Activated naive CD4-positive, alpha-beta T cell treated with anti-CD3 and anti-CD28 coated beads, Interleukin-2, amount 50 U/mL, for 24 hours (primary cell): ENCODE data around the gene OAS1.

Experiments
- H3K27ac Mint-ChIP-seq: one replicate; pipeline ENCODE4 v1.8.0; 2021; ENCODE audit warnings: mild to moderate bottlenecking, mixed read lengths
- H3K27me3 Mint-ChIP-seq: one replicate; pipeline ENCODE4 v1.8.0; 2021; ENCODE audit warnings: mixed read lengths
- H3K36me3 Mint-ChIP-seq: one replicate; pipeline ENCODE4 v1.8.0; 2021; ENCODE audit warnings: mixed read lengths
- H3K4me1 Mint-ChIP-seq: one replicate; pipeline ENCODE4 v1.8.0; 2021; ENCODE audit warnings: mixed read lengths
- H3K4me3 Mint-ChIP-seq: one replicate; pipeline ENCODE4 v1.8.0; 2021; ENCODE audit warnings: mild to moderate bottlenecking, mixed read lengths
- H3K9me3 Mint-ChIP-seq: one replicate; pipeline ENCODE4 v1.8.0; 2021; ENCODE audit warnings: mixed read lengths

Gene OAS1

GRCh38 chr12:112906712-112907414 is at the start of gene OAS1:
Gene OAS1, plus strand, starts transcription at chr12:112906962. Its CDS starts 78 bp downstream, at chr12:112907040.
- H3K4me3 Mint-ChIP-seq, result peak within 1 kb of the TSS; percentile 95
- peaks cover 96% of the 10 kb centered on the region for H3K4me1 Mint-ChIP-seq
- no peaks in the 10 kb centered on the region for H3K27me3 Mint-ChIP-seq
- H3K27ac Mint-ChIP-seq, result peak within 1 kb of the TSS; percentile 95
- H3K36me3 Mint-ChIP-seq, result peaks cover 11% of the 10 kb centered on the region
- no peaks in the 10 kb centered on the region for H3K9me3 Mint-ChIP-seq

GRCh38 chr12:112859291-112859690 is 47.5 kb upstream of the OAS1 start:
- no peak overlapping the region for H3K4me3 Mint-ChIP-seq
- H3K27ac Mint-ChIP-seq, result no peak overlapping the region
- no peaks in the 10 kb centered on the region for H3K4me1 Mint-ChIP-seq
- H3K9me3 Mint-ChIP-seq, result no peaks in the 10 kb centered on the region
- H3K27me3 Mint-ChIP-seq, result peaks cover 16% of the 10 kb centered on the region
- no peaks in the 10 kb centered on the region for H3K36me3 Mint-ChIP-seq

GRCh38 chr12:112860181-112860580 is 46.6 kb upstream of the OAS1 start:
- Mint-ChIP-seq H3K4me1 (no peaks in the 10 kb centered on the region), H3K9me3 (no peaks in the 10 kb centered on the region), H3K36me3 (no peaks in the 10 kb centered on the region), H3K4me3 (no peak overlapping the region), H3K27me3 (peaks cover 22% of the 10 kb centered on the region), H3K27ac (no peak overlapping the region)

GRCh38 chr12:112861284-112861683 is 45.5 kb upstream of the OAS1 start:
- Mint-ChIP-seq H3K4me3 (no peak overlapping the region), H3K4me1 (no peaks in the 10 kb centered on the region), H3K9me3 (no peaks in the 10 kb centered on the region), H3K27me3 (peaks cover 22% of the 10 kb centered on the region), H3K27ac (no peak overlapping the region), H3K36me3 (no peaks in the 10 kb centered on the region)

- H3K9me3 Mint-ChIP-seq, result no peaks in the 10 kb centered on the region
- no peaks in the 10 kb centered on the region for H3K4me1 Mint-ChIP-seq
- H3K27ac Mint-ChIP-seq, result no peak overlapping the region
- no peaks in the 10 kb centered on the region for H3K36me3 Mint-ChIP-seq
- peaks cover 25% of the 10 kb centered on the region for H3K27me3 Mint-ChIP-seq
- H3K4me3 Mint-ChIP-seq, result no peak overlapping the region
Measured at GRCh38 chr12:112862636-112863290, 44.0 kb upstream of the OAS1 start.

- Mint-ChIP-seq H3K4me1 (no peaks in the 10 kb centered on the region), H3K27me3 (peaks cover 28% of the 10 kb centered on the region), H3K27ac (no peak overlapping the region), H3K36me3 (no peaks in the 10 kb centered on the region), H3K4me3 (no peak overlapping the region), H3K9me3 (no peaks in the 10 kb centered on the region)
Measured at GRCh38 chr12:112868459-112869041, 38.2 kb upstream of the OAS1 start.

- Mint-ChIP-seq H3K27ac (no peak overlapping the region), H3K4me1 (no peaks in the 10 kb centered on the region), H3K36me3 (no peaks in the 10 kb centered on the region), H3K27me3 (peaks cover 27% of the 10 kb centered on the region), H3K9me3 (no peaks in the 10 kb centered on the region), H3K4me3 (no peak overlapping the region)
Measured at GRCh38 chr12:112869091-112869490, 37.7 kb upstream of the OAS1 start.

- H3K36me3 Mint-ChIP-seq, result no peaks in the 10 kb centered on the region
- no peak overlapping the region for H3K4me3 Mint-ChIP-seq
- no peaks in the 10 kb centered on the region for H3K4me1 Mint-ChIP-seq
- H3K27ac Mint-ChIP-seq, result no peak overlapping the region
- peaks cover 23% of the 10 kb centered on the region for H3K27me3 Mint-ChIP-seq
- H3K9me3 Mint-ChIP-seq, result no peaks in the 10 kb centered on the region
Measured at GRCh38 chr12:112869778-112870177, 37.0 kb upstream of the OAS1 start.

- no peaks in the 10 kb centered on the region for H3K9me3 Mint-ChIP-seq
- no peaks in the 10 kb centered on the region for H3K36me3 Mint-ChIP-seq
- H3K4me1 Mint-ChIP-seq, result no peaks in the 10 kb centered on the region
- no peak overlapping the region for H3K4me3 Mint-ChIP-seq
- H3K27ac Mint-ChIP-seq, result no peak overlapping the region
- peaks cover 20% of the 10 kb centered on the region for H3K27me3 Mint-ChIP-seq
Measured at GRCh38 chr12:112870267-112870980, 36.3 kb upstream of the OAS1 start.

GRCh38 chr12:112875608-112876007 is 31.2 kb upstream of the OAS1 start:
- Mint-ChIP-seq H3K4me3 (no peak overlapping the region), H3K27me3 (peaks cover 30% of the 10 kb centered on the region), H3K27ac (no peak overlapping the region), H3K36me3 (no peaks in the 10 kb centered on the region), H3K9me3 (no peaks in the 10 kb centered on the region), H3K4me1 (no peaks in the 10 kb centered on the region)

- H3K27me3 Mint-ChIP-seq, result peaks cover 26% of the 10 kb centered on the region
- no peak overlapping the region for H3K27ac Mint-ChIP-seq
- H3K4me3 Mint-ChIP-seq, result no peak overlapping the region
- H3K9me3 Mint-ChIP-seq, result no peaks in the 10 kb centered on the region
- no peaks in the 10 kb centered on the region for H3K36me3 Mint-ChIP-seq
- no peaks in the 10 kb centered on the region for H3K4me1 Mint-ChIP-seq
Measured at GRCh38 chr12:112876506-112876905, 30.3 kb upstream of the OAS1 start.

- no peak overlapping the region for H3K27ac Mint-ChIP-seq
- H3K27me3 Mint-ChIP-seq, result peaks cover 26% of the 10 kb centered on the region
- H3K4me3 Mint-ChIP-seq, result no peak overlapping the region
- H3K4me1 Mint-ChIP-seq, result no peaks in the 10 kb centered on the region
- H3K9me3 Mint-ChIP-seq, result no peaks in the 10 kb centered on the region
- H3K36me3 Mint-ChIP-seq, result no peaks in the 10 kb centered on the region
Measured at GRCh38 chr12:112877006-112877405, 29.8 kb upstream of the OAS1 start.

- no peaks in the 10 kb centered on the region for H3K36me3 Mint-ChIP-seq
- peaks cover 19% of the 10 kb centered on the region for H3K27me3 Mint-ChIP-seq
- no peaks in the 10 kb centered on the region for H3K9me3 Mint-ChIP-seq
- H3K4me1 Mint-ChIP-seq, result no peaks in the 10 kb centered on the region
- H3K27ac Mint-ChIP-seq, result no peak overlapping the region
- no peak overlapping the region for H3K4me3 Mint-ChIP-seq
Measured at GRCh38 chr12:112878488-112878887, 28.3 kb upstream of the OAS1 start.

- Mint-ChIP-seq H3K4me3 (no peak overlapping the region), H3K36me3 (no peaks in the 10 kb centered on the region), H3K9me3 (no peaks in the 10 kb centered on the region), H3K27ac (no peak overlapping the region), H3K27me3 (peaks cover 20% of the 10 kb centered on the region), H3K4me1 (no peaks in the 10 kb centered on the region)
Measured at GRCh38 chr12:112879191-112879705, 27.5 kb upstream of the OAS1 start.

- no peaks in the 10 kb centered on the region for H3K9me3 Mint-ChIP-seq
- H3K27me3 Mint-ChIP-seq, result peaks cover 16% of the 10 kb centered on the region
- no peak overlapping the region for H3K27ac Mint-ChIP-seq
- H3K36me3 Mint-ChIP-seq, result no peaks in the 10 kb centered on the region
- no peak overlapping the region for H3K4me3 Mint-ChIP-seq
- H3K4me1 Mint-ChIP-seq, result no peaks in the 10 kb centered on the region
Measured at GRCh38 chr12:112881602-112882001, 25.2 kb upstream of the OAS1 start.

GRCh38 chr12:112885236-112885635 is 21.5 kb upstream of the OAS1 start:
- Mint-ChIP-seq H3K27me3 (peaks cover 8% of the 10 kb centered on the region), H3K27ac (no peak overlapping the region), H3K4me3 (no peak overlapping the region), H3K36me3 (no peaks in the 10 kb centered on the region), H3K9me3 (no peaks in the 10 kb centered on the region), H3K4me1 (no peaks in the 10 kb centered on the region)
